Osteoblast (primary cell): ENCODE results near the gene CSAG1. TPM values are rescaled to one million over a fixed set of nuclear protein-coding genes. Genes with fewer than 3 reads are reported as not detected.
"Not testable (repeated sequence)": the region's sequence is repeated elsewhere in the genome, so short reads cannot be mapped to it uniquely, and the experiment has no call there.

Experiments used
- DNase-seq: peaks from one replicate; pipeline ENCODE4 v3.0.0; 2011; ENCODE audit warnings: low spot score, mixed read lengths; ENCODE audit not compliant: insufficient read length; ENCODE audit errors: missing footprints
- H2AFZ ChIP-seq: 2 replicates; pipeline ENCODE4 v1.6.0; 2011; ENCODE audit warnings: mild to moderate bottlenecking, low read length
- H3K27ac ChIP-seq: 2 replicates; pipeline ENCODE4 v1.5.1; 2011; ENCODE audit warnings: mild to moderate bottlenecking, low read depth, low read length, moderate library complexity
- H3K27me3 ChIP-seq: 2 replicates; pipeline ENCODE4 v1.6.0; 2012; ENCODE audit warnings: mild to moderate bottlenecking, control low read depth, inconsistent platforms, low read length, moderate library complexity; ENCODE audit not compliant: insufficient read depth
- H3K36me3 ChIP-seq: 2 replicates; pipeline ENCODE4 v1.5.1; 2011; ENCODE audit warnings: mild to moderate bottlenecking, low read length, control low read depth, moderate library complexity; ENCODE audit not compliant: insufficient read depth
- H3K4me1 ChIP-seq: 2 replicates; pipeline ENCODE4 v1.5.1; 2011; ENCODE audit warnings: mild to moderate bottlenecking, low read length, control low read depth, moderate library complexity; ENCODE audit not compliant: insufficient read depth
- H3K4me2 ChIP-seq: 2 replicates; pipeline ENCODE4 v1.6.0; 2011; ENCODE audit warnings: mild to moderate bottlenecking, low read length; ENCODE audit not compliant: insufficient read depth
- H3K4me3 ChIP-seq: fragments of 200-600 bp; sonication (generic); 3 replicates; pipeline ENCODE4 v1.5.1; 2012; ENCODE audit warnings: mild to moderate bottlenecking, low read length, inconsistent platforms; ENCODE audit not compliant: insufficient read depth
- H3K79me2 ChIP-seq: 2 replicates; pipeline ENCODE4 v1.6.0; 2012; ENCODE audit warnings: mild to moderate bottlenecking, low read length, control low read depth, inconsistent platforms; ENCODE audit not compliant: insufficient read depth
- H3K9me3 ChIP-seq: 2 replicates; pipeline ENCODE4 v1.5.1; 2011; ENCODE audit warnings: low read depth, low read length, control low read depth
- H4K20me1 ChIP-seq: 2 replicates; pipeline ENCODE4 v1.6.0; 2012; ENCODE audit warnings: mild to moderate bottlenecking, low read length, control low read depth; ENCODE audit not compliant: insufficient read depth
- CTCF ChIP-seq: IDR thresholded peaks from 2 replicates; pipeline ENCODE4 v1.5.1; 2011; ENCODE audit warnings: mild to moderate bottlenecking, low read depth, low read length, moderate library complexity; ENCODE audit errors: extremely low read depth
- total RNA-seq: library from RNA; depleted of rRNA; stranded (reverse); fragments of >200 nt; gene quantifications from 2 replicates; pipeline ENCODE4 v1.2.3, GENCODE V29; 2012

Gene CSAG1
- total RNA-seq, 1 donor = not detected

- not testable (repeated sequence) for H2AFZ ChIP-seq, H3K9me3 ChIP-seq, H3K4me1 ChIP-seq, H3K4me3 ChIP-seq, H3K4me2 ChIP-seq, H3K27me3 ChIP-seq, DNase-seq, H3K36me3 ChIP-seq, H4K20me1 ChIP-seq, H3K27ac ChIP-seq, H3K79me2 ChIP-seq
These were observed 20.4 kb upstream of the CSAG1 start, which contains the start of gene MAGEA2 for GRCh38 chrX:152753686-152754650. Gene MAGEA2 (minus strand): TSS chrX:152753842. CDS start chrX:152751363, 2,479 bp downstream.

GRCh38 chrX:152738560-152738959 is 5.0 kb upstream of the CSAG1 start:
- H2AFZ ChIP-seq = no peak overlapping the region
- no peaks in the 10 kb centered on the region for H3K27me3 ChIP-seq
- no peak for TF ChIP-seq CTCF
- H3K4me3 ChIP-seq = no peak overlapping the region
- H3K79me2 ChIP-seq = no peaks in the 10 kb centered on the region
- H3K9me3 ChIP-seq = no peaks in the 10 kb centered on the region
- H3K4me2 ChIP-seq = no peak overlapping the region
- DNase-seq = peak; percentile 32
- no peak overlapping the region for H3K27ac ChIP-seq
- no peaks in the 10 kb centered on the region for H3K4me1 ChIP-seq
- no peaks in the 10 kb centered on the region for H3K36me3 ChIP-seq
- no peaks in the 10 kb centered on the region for H4K20me1 ChIP-seq

- not testable (repeated sequence) for DNase-seq, H3K79me2 ChIP-seq, H2AFZ ChIP-seq, H3K4me2 ChIP-seq, H4K20me1 ChIP-seq, H3K36me3 ChIP-seq, H3K27me3 ChIP-seq, H3K4me3 ChIP-seq, H3K9me3 ChIP-seq, H3K27ac ChIP-seq, H3K4me1 ChIP-seq
These were observed 3.0 kb upstream of the CSAG1 start for GRCh38 chrX:152736528-152736927.

GRCh38 chrX:152735860-152736511 is 2.5 kb upstream of the CSAG1 start:
- no peak overlapping the region for H3K4me2 ChIP-seq
- no peaks in the 10 kb centered on the region for H4K20me1 ChIP-seq
- no peak overlapping the region for H3K4me3 ChIP-seq
- H3K79me2 ChIP-seq = no peaks in the 10 kb centered on the region
- no peak for TF ChIP-seq CTCF
- H2AFZ ChIP-seq = no peak overlapping the region
- H3K27me3 ChIP-seq = no peaks in the 10 kb centered on the region
- no peaks in the 10 kb centered on the region for H3K36me3 ChIP-seq
- no peaks in the 10 kb centered on the region for H3K4me1 ChIP-seq
- DNase-seq = peak; percentile 37
- H3K27ac ChIP-seq = no peak overlapping the region
- no peaks in the 10 kb centered on the region for H3K9me3 ChIP-seq
